Natural killer cell (primary cell): Measurements from ENCODE around the gene SLC46A3. TPM values are rescaled to one million over a fixed set of nuclear protein-coding genes. Genes with fewer than 3 reads are reported as not detected.

ENCODE experiments used
- ATAC-seq, 3 donors: fragments of 150-1000 bp in 2 of 3; fragments of 200-7000 bp in 1 of 3; cut with Tn5 transposase; 1 replicate in 1 of 3; 2 replicates in 2 of 3; pipeline ENCODE4 v1.10.0; 2021; ENCODE audit warnings: mild to moderate bottlenecking in 2 of 3, moderate library complexity in 2 of 3
- DNase-seq, 2 donors: peaks; one replicate each; pipeline versions ENCODE4 v3.0.0 to v3.0.0-alpha.2; 2013 to 2021; ENCODE audit warnings: mixed read lengths in 1 of 2
- H3K27ac ChIP-seq: one replicate; pipeline ENCODE4 v1.5.1; 2013; ENCODE audit warnings: mild to moderate bottlenecking, low read length
- H3K27me3 ChIP-seq: one replicate; pipeline ENCODE4 v1.6.1; 2013; ENCODE audit warnings: low read length; ENCODE audit not compliant: control insufficient read depth, insufficient read depth
- H3K36me3 ChIP-seq: one replicate; pipeline ENCODE4 v1.6.1; 2013; ENCODE audit warnings: low read length; ENCODE audit not compliant: control insufficient read depth, insufficient read depth
- H3K4me1 ChIP-seq: one replicate; pipeline ENCODE4 v1.6.1; 2013; ENCODE audit warnings: low read length; ENCODE audit not compliant: control insufficient read depth, insufficient read depth
- H3K4me3 ChIP-seq: one replicate; pipeline ENCODE4 v1.5.1; 2013; ENCODE audit warnings: low read length
- H3K9me3 ChIP-seq: one replicate; pipeline ENCODE4 v1.6.1; 2013; ENCODE audit warnings: low read length; ENCODE audit not compliant: control insufficient read depth, insufficient read depth
- H3K27ac Mint-ChIP-seq, 2 donors: one replicate each; pipeline ENCODE4 v1.8.0; 2022; ENCODE audit warnings: mild to moderate bottlenecking in 2 of 2, mixed read lengths in 2 of 2, moderate library complexity in 1 of 2
- H3K27me3 Mint-ChIP-seq, 2 donors: one replicate each; pipeline ENCODE4 v1.8.0; 2022; ENCODE audit warnings: low read depth in 2 of 2, mixed read lengths in 2 of 2
- H3K36me3 Mint-ChIP-seq: one replicate; pipeline ENCODE4 v1.8.0; 2022; ENCODE audit warnings: mixed read lengths
- H3K4me1 Mint-ChIP-seq, 2 donors: one replicate each; pipeline ENCODE4 v1.8.0; 2022; ENCODE audit warnings: mixed read lengths in 2 of 2
- H3K4me3 Mint-ChIP-seq: one replicate; pipeline ENCODE4 v1.8.0; 2022; ENCODE audit warnings: mild to moderate bottlenecking, moderate library complexity, mixed read lengths
- H3K9me3 Mint-ChIP-seq, 2 donors: one replicate each; pipeline ENCODE4 v1.8.0; 2022; ENCODE audit warnings: mixed read lengths in 2 of 2
- CTCF ChIP-seq: fragments of 200-600 bp; IDR thresholded peaks from one replicate; pipeline ENCODE4 v1.8.0; 2022; ENCODE audit warnings: antibody characterized with exemption
- WGBS: methylation state at CpG from one replicate; pipeline ENCODE4 v1.1.7; 2013; ENCODE audit warnings: missing lambda C conversion rate; ENCODE audit not compliant: insufficient coverage; 5-methylcytosine and 5-hydroxymethylcytosine counted together
- intact Hi-C: fragments of 100-400 bp; cut with micrococcal nuclease; formaldehyde crosslinking; loops from one replicate; pipeline ENCODE4 v1.14.2; 2022
- total RNA-seq, 4 donors: library from RNA; stranded (reverse); fragments of 120-200 nt in 1 of 4; gene quantifications; one replicate each; pipeline versions ENCODE4 v1.2.3 to v1.2.4, GENCODE V29; 2013 to 2022

Gene SLC46A3
- total RNA-seq, 3 donors from 2014 or later (not counting 1 experiment from before 2014, with no cell fraction given), result 9.7 to 16.2 (median 11.9) TPM

- WGBS, result 80% methylated on average over 5 of the region's 5 CpGs
- H3K4me3 Mint-ChIP-seq, result peak overlapping the region; percentile 95
- no peak overlapping the region for H3K27ac ChIP-seq
Measured at GRCh38 chr13:28755546-28755870, 36.7 kb upstream of the SLC46A3 start.

GRCh38 chr13:28754698-28755545 lies 36.2 kb upstream of the SLC46A3 start:
- peaks cover 3 to 4% of the 10 kb centered on the region in 2 donors for H3K9me3 Mint-ChIP-seq
- H3K4me3 ChIP-seq, result peak overlapping the region; percentile 16
- H3K4me1 Mint-ChIP-seq, result peaks cover 11 to 14% of the 10 kb centered on the region in 2 donors
- WGBS, result 70% methylated on average over 32 of the region's 32 CpGs
- H3K36me3 ChIP-seq, result no peaks in the 10 kb centered on the region
- H3K9me3 ChIP-seq, result peaks cover 4% of the 10 kb centered on the region
- peak overlapping the region; percentile 55 for H3K27ac ChIP-seq
- H3K27ac Mint-ChIP-seq, result peak overlapping the region; percentile 80 to 93
- DNase-seq (peak in 1 of 2 donors; percentile 16), ATAC-seq (peak in 2 of 3 donors; percentile 37 to 65)
- H3K27me3 ChIP-seq, result no peaks in the 10 kb centered on the region
- H3K27me3 Mint-ChIP-seq, result peaks cover 5% of the 10 kb centered on the region in 2 donors
- intact Hi-C loops, result no loop called here
- H3K36me3 Mint-ChIP-seq, result peaks cover 16% of the 10 kb centered on the region
- H3K4me1 ChIP-seq, result peaks cover 9% of the 10 kb centered on the region
- TF ChIP-seq CTCF, result no peak
- H3K4me3 Mint-ChIP-seq, result peak overlapping the region; percentile 95

More at GRCh38 chr13:28755546-28755870, 36.7 kb upstream of the SLC46A3 start:
- TF ChIP-seq CTCF, result no peak
- no peak for ATAC-seq
- Histone ChIP-seq H3K9me3 (peaks cover 4% of the 10 kb centered on the region), H3K36me3 (no peaks in the 10 kb centered on the region), H3K27me3 (no peaks in the 10 kb centered on the region), H3K4me3 (no peak overlapping the region), H3K4me1 (peaks cover 9% of the 10 kb centered on the region)
- peaks cover 5% of the 10 kb centered on the region in 2 donors for H3K27me3 Mint-ChIP-seq
- H3K4me1 Mint-ChIP-seq, result peaks cover 11 to 14% of the 10 kb centered on the region in 2 donors
- H3K27ac Mint-ChIP-seq, result peak overlapping the region; percentile 80 to 93
- no peak for DNase-seq
- peaks cover 3 to 4% of the 10 kb centered on the region in 2 donors for H3K9me3 Mint-ChIP-seq
- intact Hi-C loops, result no loop called here
- peaks cover 16% of the 10 kb centered on the region for H3K36me3 Mint-ChIP-seq

GRCh38 chr13:28753946-28754345 lies 35.2 kb upstream of the SLC46A3 start:
- DNase-seq, result no peak
- no peak for TF ChIP-seq CTCF
- ATAC-seq, result no peak
- H3K4me3 ChIP-seq, result no peak overlapping the region
- Mint-ChIP-seq H3K27ac (peak overlapping the region in 1 of 2 donors; percentile 93), H3K27me3 (peaks cover 5% of the 10 kb centered on the region in 2 donors), H3K4me3 (peak overlapping the region; percentile 73), H3K4me1 (peaks cover 11 to 14% of the 10 kb centered on the region in 2 donors), H3K9me3 (peaks cover 1 to 2% of the 10 kb centered on the region in 2 donors), H3K36me3 (peaks cover 11% of the 10 kb centered on the region)
- intact Hi-C loops, result no loop called here
- H3K4me1 ChIP-seq, result peaks cover 9% of the 10 kb centered on the region
- WGBS, result 95% methylated on average over 3 of the region's 3 CpGs
- no peak overlapping the region for H3K27ac ChIP-seq
- H3K36me3 ChIP-seq, result no peaks in the 10 kb centered on the region
- no peaks in the 10 kb centered on the region for H3K9me3 ChIP-seq
- no peaks in the 10 kb centered on the region for H3K27me3 ChIP-seq
